Central memory CD4-positive, alpha-beta T cell (primary cell): ENCODE measurements around the gene ATRX.
"Not testable (repeated sequence)": the region's sequence is repeated elsewhere in the genome, so short reads cannot be mapped to it uniquely, and the experiment has no call there.

Experiments
- DNase-seq: peaks from one replicate; pipeline ENCODE4 v3.0.0; 2022

Gene ATRX

GRCh38 chrX:77726095-77726494 lies 59.9 kb downstream of the ATRX start:
- not testable (repeated sequence) for DNase-seq

GRCh38 chrX:77723681-77724080 lies 62.3 kb downstream of the ATRX start:
- no peak for DNase-seq

- no peak for DNase-seq
These were observed 66.6 kb downstream of the ATRX start for GRCh38 chrX:77719388-77719787.

- no peak for DNase-seq
These were observed 81.1 kb downstream of the ATRX start for GRCh38 chrX:77704881-77705280.

DNA sequence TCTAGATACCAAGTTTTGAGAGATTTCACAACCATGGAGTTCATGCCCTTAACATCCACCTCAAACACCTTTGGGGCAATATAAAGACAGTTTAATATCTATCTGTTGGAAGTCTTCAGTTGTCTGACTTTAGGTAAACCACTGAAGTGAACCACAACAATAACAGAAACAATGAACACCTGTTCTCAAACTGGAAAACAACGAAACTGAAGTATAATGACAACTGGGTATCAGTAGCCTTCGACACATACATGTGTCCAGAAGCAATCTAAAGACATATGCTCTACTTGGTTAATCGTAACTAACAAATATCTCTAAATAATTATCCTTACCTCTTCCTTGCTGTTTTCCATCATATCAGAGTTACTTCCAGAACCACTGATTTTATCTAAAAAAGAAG lies 87.8 kb downstream of the ATRX start:
- no peak for DNase-seq

DNA sequence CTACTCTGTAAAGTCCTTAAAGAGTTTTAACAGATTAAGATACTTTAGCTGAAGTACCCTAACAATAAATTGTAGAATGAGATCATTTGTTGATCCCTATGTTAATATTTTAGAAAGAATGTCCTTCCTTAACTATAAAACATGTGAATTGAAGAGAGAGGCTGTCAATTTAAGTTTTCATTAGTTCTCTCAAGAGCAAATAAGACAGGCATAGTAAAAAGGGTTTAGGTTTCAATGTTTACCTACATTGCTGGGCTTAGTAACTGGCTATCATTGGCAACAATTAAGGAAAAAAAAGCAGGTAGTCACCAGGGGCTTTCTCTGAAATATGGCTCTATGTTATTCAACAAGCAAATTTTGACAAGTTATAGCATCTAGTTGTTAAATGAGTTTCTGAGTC lies 91.5 kb downstream of the ATRX start:
- DNase-seq, result no peak

- DNase-seq, result no peak
These were observed 92.4 kb downstream of the ATRX start for GRCh38 chrX:77693594-77693993.

DNA sequence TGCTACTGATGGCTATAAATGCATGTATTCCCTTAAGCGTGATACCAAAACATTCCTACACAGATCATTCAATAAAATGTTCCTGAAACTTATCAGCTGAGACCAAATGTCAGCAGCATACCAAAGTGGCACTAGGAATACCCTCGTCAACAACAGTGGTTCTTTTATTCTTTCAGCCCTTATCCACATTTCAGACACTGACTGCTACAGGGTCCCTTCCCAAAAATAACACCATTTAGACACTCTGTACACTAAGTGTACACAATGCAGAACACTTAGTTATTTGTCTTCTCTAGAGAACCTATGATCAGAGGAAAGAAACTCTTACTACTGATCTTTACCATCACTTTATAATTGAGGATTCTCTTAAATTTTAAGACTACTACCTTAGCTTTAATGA lies 94.1 kb downstream of the ATRX start:
- DNase-seq, result no peak

- no peak for DNase-seq
These were observed 96.6 kb downstream of the ATRX start for GRCh38 chrX:77689376-77689775.

DNA sequence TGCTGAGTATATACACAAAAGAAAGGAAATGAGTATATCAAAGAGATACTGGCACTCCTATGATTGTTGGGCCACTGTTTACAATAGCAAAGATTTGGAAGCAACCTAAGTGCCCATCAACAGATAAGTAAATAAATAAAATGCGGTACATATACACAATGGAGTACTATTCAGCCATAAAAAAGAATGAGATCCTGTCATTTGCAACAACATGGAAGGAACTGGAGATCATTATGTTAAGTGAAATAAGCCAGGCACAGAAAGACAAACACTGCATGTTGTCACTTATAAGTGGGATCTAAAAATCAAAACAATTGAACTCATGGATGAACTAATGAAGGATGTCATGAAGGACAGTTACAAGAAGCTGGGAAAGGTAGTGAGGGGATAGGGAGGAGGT lies 100.3 kb downstream of the ATRX start:
- not testable (repeated sequence) for DNase-seq

DNA sequence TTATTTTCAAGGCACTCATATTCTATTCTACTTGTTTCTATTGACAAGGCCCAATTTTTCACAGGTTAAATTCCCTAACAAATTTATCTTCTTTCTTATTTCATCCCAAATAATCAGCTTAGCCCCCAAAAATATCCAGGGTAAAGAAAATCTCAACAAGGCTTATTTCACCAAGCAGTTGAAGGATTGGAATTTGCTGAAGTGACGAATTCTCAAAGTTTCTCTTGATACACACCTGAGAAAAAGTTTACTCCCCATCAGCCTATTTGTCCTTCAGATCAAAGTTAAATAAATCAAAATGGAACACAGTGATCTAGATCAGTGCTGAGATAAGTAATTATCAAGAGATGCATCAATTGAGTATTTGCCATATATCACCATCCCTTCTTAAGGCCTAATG lies 106.9 kb downstream of the ATRX start:
- no peak for DNase-seq

DNA sequence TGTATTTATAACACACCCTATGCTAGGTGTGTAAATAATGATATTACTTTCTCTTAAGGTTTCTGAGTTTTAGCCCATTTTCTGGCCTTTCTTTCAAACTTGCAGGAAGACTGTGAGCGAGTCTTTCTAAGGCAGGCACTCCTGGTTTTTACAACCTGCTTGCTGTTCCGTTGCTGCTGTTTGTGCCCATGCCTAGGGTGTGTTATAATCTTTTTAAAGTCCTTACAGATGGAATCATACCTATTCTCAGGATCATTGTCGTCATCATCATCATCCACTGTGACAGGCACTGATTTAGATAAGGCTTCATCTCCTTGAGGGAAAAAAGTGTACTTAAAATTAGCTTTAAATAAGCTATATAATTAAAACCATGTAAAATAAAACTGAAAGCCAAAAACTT lies 110.0 kb downstream of the ATRX start:
- DNase-seq, result no peak

GRCh38 chrX:77668391-77669237 lies 117.4 kb downstream of the ATRX start:
- DNase-seq, result no peak

DNA sequence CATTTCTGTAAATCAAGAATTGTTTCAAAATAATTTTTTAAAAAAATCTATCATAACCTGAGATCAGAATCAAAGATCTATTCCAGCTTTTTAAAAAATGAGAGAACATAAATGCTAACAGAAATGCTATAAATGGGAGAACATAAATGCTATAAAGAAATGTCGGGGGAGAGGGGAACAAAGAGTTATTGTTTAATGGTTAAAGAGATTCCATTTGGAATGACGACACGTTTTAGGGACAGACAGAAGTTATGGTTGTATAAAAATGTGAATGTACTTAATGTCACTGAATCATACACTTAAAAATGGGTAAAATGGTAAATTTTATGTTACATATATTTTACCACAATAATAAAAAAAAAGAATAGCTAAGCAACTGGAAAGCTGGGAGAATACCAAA lies 127.1 kb downstream of the ATRX start:
- no peak for DNase-seq

- no peak for DNase-seq
These were observed 133.9 kb downstream of the ATRX start for GRCh38 chrX:77652095-77652494.

- no peak for DNase-seq
These were observed 145.3 kb downstream of the ATRX start for GRCh38 chrX:77640702-77641101.

GRCh38 chrX:77639820-77640219 lies 146.2 kb downstream of the ATRX start:
- no peak for DNase-seq

DNA sequence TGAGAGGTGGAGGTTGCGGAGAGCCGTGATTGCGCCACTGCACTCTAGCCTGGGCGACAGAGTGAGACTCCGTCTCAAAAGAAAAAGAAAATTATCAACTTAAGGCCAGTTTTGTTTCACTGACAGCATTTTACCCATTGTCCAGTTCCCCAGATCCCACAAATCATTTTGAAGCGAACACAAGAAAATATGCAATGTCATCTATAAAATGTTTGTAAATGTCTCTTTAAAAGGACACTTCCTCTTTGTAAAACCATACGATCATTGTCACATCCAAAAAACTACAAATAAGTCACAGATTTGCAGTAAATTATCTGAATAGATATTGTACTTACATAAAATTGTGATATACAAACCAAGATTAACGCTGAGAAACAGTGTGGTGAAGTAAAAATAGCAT lies 147.6 kb downstream of the ATRX start:
- DNase-seq, result no peak

GRCh38 chrX:77635373-77635772 lies 150.6 kb downstream of the ATRX start:
- DNase-seq, result no peak

DNA sequence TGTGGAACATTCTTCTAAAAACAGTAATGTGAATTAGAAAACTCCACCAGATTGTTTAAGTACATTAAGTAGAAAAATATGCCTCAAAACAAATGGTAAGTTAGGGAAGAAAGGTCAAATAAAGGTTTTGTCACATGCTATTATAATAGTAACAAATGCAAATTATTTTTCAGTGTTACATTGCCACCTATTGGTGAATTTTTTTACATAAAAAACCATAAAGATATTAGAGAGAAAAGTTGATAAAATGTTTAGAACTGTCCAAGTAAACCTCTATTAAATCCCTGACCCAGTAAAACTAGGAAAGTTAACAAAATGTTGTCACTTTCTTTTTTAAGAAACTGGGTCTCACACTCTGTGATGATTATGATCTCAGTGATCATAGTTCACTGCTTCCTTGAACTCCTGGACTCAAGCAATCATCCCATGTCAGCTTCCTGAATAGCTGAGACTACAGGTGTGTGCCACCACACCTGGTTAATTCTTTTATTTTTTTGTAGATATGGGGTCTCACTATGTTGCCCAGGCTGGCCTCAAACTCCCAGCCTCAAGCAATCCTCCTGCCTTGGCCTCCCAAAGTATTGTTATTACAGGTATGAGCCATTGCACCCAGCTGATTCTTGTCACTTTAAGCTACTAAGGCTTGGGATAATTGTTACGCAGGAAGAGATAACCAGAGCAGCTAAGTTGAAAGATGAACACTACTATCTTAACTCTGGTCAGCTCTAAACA lies 157.6 kb downstream of the ATRX start:
- no peak for DNase-seq

- DNase-seq, result no peak
These were observed 163.3 kb downstream of the ATRX start for GRCh38 chrX:77622672-77623071.

DNA sequence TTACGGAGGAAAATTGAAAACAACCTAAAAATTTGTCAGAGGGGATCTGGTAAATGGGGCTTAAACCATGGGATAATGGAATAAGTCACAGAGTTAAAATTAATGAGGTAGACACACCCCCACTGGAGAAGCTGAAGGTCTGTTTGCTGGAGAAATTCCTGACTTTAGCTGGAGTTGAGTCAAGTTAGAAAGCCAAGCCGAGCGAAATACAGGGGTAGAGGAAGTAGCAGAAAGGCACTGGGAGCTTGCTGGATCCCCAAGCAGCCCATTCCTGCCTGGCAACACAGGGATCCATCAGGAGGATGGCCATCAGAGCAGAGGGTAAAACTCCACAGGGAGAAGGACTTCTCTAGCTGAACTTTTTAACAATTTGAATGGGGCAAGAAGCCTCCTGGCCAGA lies 163.8 kb downstream of the ATRX start:
- no peak for DNase-seq

DNA sequence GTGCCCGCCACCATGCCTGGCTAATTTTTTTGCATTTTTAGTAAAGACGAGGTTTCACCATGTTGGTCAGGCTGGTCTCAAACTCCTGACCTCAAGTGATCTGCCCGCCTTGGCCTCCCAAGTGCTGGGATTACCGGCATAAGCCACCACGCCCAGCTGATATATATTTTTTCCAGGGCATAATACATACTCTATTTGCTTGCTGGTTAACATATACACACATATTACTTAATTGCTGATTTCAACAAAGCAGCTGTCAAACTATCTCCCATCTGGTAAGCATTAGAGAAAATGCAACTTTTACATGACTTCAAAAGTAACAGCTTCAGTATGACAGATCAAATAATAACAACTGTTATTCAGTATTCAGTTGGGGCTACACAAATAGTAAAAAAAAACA lies 164.6 kb downstream of the ATRX start:
- DNase-seq, result not testable (repeated sequence)

GRCh38 chrX:77617206-77617605 lies 168.8 kb downstream of the ATRX start:
- no peak for DNase-seq
